GM18511 (cell line): ENCODE results near the gene GLRA3.
A peak's percentile ranks its signal among the peaks of the same experiment; 100 is the strongest.
"Not testable (repeated sequence)": the region's sequence is repeated elsewhere in the genome, so short reads cannot be mapped to it uniquely, and the experiment has no call there.

Experiments used
- ATAC-seq: cut with Tn5 transposase; IDR thresholded peaks from one replicate; pipeline ENCODE4 v1.9.1; 2021; ENCODE audit warnings: mild to moderate bottlenecking, moderate library complexity; ENCODE audit not compliant: unreplicated experiment

Gene GLRA3

DNA sequence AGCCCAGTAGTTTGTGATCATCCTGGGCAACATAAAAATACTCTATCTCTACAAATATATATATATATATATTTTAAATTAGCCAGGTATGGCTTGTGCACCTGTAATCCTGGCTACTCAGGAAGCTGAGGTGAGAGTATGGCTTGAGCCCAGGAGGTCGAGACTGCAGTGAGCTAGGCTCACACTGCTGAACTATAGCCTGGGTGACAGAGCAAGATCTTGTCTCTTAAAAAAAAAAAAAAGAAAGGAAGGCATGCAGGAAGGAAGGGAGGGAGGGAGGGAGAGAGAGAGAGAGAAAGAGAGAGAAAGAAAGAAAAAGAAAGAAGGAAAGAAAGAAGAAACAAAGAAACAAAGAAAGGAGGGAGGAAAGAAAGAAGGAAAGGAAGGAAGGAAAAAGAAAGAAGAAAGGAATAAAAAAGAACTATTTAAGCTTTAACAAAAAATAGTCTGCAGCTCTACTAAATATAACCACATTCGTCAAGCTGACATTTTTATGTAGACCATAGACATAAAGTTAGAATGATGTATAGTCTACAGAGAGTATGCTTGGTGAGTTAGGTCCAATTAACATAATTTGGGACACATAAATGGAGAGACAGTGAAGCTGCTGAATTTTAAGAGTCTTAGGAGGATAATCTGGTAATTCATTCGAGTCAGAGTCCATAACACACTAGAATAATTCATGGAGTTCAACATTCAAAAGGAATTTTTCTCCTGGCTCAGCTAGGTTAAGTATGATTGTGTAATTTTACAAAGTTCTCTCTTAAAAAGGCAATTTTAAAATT, 111.9 kb downstream of the GLRA3 start:
- ATAC-seq: no peak

DNA sequence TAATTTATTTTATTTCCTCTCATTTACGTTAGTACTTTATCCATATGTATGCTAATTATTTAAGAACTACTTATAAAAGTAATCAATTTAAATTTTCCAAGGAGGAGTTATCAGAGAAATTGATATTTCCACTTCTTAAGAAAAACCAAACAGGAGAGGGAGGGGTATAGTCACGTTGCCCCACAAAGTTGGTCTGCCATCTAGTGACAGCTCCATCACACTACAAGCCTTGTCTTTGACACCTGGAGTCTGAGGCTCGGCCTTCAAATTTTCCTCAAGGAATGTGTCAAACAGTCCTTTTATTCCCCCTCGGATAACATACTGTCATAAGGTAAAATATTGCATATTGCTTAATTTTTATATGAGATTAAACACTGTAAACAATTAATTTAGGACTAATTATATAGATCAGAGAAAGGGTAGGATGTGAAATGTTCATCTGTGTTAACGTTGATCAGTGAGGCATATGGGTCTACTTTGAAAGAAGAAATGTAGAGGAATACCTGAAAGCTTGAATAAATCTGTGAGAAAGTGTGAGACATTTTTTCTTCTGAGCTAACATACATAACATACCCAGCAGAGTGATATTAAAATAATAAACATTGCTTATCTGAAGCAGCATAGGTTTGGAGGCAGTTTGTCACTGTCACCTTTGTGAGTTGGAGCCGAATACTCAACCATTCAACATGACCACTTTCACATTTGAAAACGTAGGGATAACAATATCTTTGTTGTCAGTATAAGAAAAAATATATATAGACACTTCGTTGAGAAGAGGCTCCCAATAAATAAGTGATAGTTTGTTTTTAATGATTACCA, 114.4 kb downstream of the GLRA3 start:
- ATAC-seq: peak; percentile 93

DNA sequence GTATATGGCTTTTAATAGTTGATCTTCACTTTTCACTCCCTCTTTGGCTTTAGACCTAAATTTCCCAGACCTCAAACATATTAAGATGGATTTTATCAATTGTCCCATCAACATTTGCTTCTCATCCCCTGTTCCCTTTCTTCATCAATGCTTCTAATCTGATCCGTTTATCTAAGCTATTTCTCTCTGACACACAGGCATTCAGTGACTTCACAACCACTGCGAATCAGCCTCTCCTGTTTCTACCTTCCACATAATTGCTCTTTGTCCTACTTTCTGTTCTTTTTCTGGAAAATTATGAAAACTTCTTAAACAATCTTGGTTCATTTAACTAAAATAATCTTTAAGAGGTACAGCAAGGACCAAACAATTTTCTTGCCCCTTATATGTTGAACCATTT, 115.2 kb downstream of the GLRA3 start:
- ATAC-seq: no peak

DNA sequence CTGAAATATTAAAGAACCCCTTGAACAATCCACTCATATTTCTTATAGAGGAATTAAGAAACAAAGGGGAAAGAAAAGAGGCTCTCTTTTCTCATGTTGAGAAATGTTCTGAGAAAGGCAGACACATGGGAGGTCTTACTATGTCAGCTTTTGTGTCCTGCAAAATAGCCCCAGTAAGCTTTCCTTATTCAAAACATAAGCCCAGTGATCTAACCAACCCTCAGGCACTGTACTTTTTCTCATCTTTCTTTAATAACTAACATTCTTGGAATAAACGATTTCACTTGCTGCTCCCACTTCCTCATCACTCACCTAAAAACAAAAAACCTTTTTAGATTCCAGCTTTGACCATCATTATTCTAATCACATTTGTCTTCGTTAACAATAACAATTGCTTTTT, 115.9 kb downstream of the GLRA3 start:
- ATAC-seq: no peak

DNA sequence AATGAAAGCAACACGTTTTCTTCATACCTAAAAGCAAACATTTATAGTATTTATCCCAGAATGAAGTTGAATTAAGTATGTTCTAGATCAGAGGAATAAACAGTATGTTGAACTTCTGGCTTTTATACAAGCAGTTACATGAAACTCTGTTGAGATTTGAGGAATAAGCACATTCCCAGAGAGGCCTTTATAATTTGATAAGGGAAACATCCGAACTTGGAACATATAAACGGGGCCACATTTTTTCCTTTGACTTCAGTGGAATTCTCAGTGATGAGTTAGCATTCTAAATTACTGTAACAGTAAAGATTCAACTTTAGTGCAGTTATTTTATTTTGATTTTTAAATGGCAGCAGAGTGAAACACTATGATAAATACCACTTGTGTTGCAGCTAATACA, 119.5 kb downstream of the GLRA3 start:
- ATAC-seq: no peak

DNA sequence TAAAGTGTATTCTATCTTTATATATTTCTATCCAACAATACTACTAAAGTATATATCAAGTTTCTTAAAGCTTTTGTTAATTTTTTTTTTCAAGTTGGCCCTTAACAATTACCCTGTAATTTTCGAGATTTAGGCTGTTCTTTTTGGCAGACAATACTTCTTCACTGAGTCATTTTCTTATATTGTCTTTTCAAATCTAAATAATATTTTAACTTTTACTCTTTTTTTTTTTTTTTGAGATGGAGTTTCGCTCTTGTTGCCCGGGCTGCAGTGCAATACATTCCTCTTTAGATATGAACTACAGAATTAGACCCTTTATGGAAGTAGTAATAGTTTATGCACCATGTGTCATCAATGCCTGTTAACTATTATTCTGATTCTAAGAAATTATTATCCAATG, 120.7 kb downstream of the GLRA3 start:
- ATAC-seq: no peak

DNA sequence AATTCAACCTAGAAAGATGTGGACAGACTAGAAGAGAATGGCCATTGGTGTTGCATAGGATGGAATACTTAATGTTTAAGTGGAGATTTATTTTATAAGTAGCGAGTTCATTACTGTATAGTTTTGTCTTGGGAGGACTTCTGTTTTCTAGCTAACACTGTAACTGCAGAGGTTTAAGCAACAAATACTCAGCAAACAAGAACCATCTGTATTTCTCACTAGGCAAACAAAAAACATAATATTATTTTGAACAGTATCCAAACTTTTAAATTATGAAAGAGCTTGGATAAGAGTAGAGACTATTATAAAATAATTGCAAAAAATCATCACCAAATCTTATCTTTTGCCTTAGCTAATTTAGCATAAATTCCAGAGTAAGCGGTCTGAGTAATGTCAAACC, 121.1 kb downstream of the GLRA3 start:
- ATAC-seq: no peak

DNA sequence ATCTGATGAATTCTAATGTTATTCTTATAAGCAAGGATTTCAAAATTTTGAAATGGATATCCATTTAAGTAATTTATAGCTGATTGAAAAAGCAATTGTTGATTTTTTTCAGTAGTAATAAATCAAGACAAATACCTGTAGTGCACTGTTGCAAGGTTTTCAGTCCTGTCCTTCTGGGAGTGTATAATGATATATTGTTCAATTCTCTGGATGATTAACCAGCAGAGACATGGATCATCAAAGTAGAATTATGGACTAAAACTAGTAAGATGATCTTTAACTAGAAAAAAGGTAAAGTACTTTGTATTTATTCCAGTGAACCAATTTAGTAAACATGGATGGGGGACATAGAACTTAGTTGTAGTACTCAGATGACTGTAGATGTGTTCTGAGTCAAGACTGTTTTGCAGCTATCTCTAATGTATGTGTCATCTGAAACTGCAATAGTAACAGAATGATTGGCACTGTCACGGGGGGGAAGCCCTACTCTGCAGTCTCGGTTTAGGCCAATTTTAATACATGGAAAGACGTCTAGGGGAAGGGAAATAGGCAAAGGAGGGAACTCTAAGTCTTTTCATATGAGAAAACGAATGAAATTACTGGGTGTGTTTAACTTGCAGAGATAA, 121.9 kb downstream of the GLRA3 start:
- ATAC-seq: peak; percentile 99

DNA sequence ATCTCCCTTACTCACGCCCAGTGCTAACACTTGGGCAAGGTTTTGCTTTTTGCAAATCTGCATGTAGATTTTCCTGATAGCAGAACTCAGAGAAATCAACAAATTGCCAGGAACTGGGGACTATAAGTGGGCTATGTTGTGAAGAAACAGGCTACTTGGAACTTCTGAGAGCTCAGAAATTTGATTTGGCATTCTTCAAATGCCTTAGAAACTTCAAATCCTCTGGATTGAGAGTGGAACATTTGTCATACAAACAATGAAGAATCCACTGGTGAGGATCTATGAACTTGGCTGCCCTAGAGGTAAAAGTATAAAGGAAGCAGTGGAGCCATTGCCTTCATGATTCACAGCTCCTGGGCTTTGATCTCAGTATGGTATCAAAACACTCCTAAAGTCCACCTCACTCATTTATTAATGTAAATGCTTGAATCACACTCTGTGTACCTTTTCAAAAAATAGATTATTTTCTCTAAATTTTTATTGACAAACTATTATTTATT, 126.0 kb downstream of the GLRA3 start:
- ATAC-seq: no peak

DNA sequence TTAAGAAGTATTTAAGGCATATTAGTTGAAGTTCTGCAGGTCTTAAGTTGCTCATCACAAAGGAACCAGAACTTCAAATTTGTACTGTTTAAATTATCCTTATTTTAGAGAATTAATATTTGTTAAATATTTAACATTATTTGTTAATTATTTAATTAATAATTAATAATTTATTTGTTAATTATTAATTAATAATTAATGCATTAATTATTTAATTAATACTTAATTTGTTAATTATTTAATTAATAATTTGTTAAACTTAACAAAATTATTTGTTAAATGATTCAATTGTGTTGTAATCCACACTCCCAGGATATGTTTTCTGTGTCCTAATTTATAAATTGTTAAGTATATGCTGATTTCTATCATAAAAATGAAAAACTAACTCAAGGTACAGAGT, 129.4 kb downstream of the GLRA3 start:
- ATAC-seq: no peak

DNA sequence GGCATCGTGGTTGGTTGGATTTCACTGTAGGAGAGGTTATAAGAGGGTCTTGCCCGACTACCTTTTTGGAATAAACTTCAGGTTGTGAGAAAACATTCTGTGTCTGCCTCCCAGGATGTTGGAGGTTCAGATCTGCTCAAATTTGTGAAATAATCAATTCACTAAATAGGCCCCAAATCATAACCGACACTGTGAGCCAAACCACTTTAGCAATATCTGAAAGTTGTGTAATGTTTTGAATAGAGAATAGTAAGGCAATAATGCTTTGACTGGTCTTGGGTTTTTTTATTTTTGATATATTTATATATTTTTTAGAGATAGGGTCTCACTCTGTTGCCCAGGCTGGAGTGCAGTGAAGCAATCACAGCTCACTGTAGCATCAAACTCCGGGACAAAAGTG, 131.2 kb downstream of the GLRA3 start:
- ATAC-seq: no peak

DNA sequence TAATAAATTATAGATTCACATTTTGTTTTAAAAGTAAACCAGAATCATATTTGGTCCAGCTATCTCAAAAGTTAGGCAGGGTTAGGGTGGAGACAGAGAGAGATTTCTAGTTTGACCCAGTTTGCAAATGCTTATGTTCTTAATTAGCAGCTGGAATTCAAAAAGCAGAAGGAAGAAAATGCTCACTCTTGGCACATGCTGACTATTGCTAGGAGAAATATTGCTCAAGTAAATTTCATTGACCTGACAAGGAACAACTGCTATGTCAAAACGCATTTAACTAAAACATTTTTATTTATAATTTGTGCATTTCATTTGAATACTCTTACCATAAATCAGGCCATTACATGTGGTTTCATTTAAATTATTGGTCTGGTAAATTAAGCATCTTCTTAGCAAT, 131.8 kb downstream of the GLRA3 start:
- no peak for ATAC-seq

DNA sequence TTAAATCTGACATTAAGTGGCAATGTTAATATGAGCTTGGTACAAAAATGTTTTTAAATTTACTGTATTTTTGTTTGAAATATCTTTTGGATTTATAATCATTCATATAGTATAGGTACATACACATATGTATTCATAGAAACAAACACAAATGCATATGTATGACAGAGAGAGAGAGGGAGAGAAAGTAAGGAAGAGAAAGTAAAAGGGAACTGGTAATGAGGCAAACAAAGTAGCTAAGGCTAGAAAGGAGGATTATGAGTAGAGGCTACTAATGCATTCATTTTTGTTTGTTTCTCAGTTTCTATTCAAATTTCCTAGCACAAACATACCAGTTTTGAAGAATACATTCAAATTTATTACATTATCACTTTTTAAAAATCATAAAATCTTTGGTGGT, 132.4 kb downstream of the GLRA3 start:
- no peak for ATAC-seq

DNA sequence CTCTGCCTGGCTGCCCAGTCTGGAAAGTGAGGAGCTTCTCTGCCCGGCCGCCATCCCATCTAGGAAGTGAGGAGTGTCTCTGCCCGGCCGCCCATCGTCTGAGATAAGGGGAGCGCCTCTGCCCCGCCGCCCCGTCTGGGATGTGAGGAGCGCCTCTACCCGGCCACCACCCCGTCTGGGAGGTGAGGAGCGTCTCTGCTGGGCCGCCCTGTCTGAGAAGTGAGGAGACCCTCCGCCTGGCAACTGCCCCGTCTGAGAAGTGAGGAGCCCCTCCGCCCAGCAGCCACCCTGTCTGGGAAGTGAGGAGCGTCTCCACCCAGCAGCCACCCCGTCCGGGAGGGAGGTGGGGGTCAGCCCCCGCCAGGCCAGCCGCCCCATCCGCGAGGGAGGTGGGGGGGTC, 137.2 kb downstream of the GLRA3 start:
- not testable (repeated sequence) for ATAC-seq

DNA sequence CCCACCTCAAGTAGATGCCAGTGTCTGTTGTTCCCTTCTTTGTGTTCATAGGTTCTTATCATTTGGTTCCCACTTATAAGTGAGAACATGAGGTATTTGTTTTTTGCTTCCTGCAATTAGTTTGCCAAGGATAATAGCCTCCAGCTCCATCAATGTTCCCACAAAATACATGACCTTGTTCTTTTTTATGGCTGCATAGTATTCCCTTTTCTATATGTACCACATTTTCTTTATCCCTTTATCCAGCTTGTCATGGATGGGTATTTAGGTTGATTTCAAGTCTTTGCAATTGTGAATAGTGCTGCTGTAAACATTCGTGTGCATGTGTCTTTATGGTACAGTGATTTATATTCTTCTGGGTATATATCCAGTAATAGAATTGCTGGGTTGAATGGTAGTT, 138.4 kb downstream of the GLRA3 start:
- ATAC-seq: no peak

DNA sequence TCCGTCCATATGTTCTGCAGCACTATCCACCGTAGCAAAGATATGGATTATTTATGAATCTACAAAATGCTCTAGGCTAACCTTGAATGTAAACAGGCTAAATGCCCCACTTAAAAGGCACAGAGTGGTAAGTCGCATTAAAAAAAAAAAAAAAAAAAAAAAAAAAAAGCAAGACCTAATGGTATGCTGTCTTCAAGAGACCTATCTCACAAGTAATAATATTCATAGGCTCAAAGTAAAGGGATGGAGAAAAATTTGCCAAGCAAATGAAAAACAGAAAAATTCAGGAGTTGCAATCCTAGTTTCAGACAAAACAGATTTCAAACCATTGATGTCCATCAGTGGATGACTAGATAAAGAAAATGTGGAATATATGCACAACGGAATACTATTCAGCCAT, 139.4 kb downstream of the GLRA3 start:
- ATAC-seq: no peak

DNA sequence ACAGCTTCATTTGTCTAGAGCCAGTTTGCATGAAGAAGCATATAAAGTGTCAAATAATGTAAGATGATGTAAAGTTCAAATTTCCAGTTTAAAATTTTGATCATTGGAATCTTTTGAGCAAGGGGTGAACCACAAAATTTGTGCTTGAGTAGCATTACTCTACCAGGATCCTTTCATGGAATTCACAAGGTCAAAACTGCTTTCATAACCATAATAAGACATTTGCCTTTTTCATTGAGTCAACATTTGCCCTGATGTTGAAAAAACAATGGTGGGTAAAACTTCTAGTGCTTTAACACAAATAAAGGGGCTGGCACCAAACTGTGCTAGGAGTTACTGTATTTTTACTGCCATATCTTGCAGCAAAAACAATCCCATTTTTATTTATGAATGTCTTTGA, 142.2 kb downstream of the GLRA3 start:
- no peak for ATAC-seq

DNA sequence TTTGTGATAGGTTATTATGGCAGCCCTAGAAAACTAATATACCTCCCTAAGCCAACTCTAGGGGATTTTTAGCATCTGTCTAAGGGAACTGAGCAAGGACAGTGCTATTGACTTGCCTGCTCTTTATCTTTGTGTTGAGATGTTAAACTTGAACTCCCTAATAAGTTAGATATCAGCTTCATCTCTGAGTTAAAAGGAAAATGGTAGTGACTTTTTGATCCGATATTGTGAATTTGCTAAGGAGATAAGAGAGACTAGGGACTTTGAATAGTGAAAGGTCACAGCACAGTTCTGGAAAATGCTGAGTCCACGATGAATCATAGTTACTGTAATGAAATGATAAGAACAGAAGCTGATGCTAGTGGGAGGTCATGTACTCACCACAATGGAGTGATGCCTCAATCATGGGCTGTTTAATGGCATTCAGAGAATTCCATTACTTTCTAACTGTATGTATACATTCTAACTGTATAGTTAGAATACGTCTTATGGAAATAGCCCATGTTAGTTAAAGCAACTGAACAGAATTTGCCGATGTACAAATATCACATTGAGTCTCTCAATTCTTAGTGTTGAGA, 147.2 kb downstream of the GLRA3 start:
- no peak for ATAC-seq

DNA sequence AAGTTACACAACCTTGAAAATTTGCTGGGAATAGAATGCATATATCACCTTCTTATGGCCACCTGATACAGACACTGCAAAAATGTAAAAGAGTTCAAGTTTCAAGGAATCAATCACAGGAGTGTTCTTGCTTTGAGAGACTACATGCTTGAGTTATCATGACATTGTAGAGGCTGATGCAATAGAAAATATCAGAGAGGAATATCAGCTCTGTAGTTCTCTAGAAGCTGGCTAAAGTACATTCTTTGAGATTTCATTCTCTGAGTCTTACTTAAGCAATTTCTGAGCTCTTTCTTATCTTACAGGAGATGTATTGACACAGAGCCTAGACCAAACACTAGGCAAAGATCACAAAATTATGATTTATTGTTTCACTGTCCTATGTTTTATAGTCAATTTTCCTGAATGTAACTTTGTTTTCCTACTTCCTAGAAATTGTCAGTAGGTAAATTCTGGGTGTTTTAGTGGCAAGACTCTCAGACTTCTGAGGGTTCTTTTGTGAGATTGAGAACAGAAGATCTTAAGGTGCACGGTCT, 154.7 kb downstream of the GLRA3 start:
- no peak for ATAC-seq

DNA sequence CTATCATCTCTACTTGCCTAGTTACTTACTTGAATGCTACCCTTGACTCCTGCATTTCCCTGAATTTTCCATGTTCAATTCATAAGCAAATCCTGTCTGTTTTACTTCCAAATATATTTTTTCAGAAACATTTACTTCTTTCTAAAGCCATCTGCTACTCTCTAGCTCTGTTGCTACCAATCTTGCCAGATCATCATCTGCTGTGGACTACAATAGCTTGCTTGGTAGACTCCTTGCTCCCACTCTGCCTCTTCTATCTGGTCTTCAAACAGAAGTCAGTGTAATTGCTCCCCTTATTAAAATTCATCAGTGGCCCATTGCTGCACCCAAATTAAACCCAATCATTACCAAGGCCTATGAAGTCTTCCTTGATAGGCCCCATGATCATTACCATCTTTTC, 155.2 kb downstream of the GLRA3 start:
- ATAC-seq: no peak

DNA sequence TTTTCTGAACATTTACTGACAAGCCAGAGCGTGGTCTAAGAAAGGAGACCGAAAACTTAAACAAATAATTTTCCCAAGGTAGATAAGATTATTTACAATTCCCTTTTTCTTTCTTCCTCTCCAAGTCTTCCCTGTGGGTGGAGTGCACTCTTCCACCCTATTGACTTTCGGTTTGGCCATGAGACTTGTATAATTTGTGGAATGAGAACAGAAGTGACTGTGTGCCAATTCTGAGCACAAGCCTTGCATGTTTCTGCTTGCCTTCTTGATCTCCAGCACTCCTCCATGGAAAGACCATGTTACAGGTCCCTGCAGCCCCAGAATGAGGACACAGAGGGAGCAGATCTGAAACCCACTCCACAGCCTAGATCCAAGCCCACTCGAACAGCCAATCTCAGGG, 156.8 kb downstream of the GLRA3 start:
- ATAC-seq: no peak
